COLO829 (cell line): ENCODE measurements around the gene PPP2R1B.
"Not testable (repeated sequence)": the region's sequence is repeated elsewhere in the genome, so short reads cannot be mapped to it uniquely, and the experiment has no call there.

Experiments used
- DNase-seq: peaks from one replicate; pipeline ENCODE4 v3.0.0; 2012; ENCODE audit warnings: low spot score

PPP2R1B gene

DNA sequence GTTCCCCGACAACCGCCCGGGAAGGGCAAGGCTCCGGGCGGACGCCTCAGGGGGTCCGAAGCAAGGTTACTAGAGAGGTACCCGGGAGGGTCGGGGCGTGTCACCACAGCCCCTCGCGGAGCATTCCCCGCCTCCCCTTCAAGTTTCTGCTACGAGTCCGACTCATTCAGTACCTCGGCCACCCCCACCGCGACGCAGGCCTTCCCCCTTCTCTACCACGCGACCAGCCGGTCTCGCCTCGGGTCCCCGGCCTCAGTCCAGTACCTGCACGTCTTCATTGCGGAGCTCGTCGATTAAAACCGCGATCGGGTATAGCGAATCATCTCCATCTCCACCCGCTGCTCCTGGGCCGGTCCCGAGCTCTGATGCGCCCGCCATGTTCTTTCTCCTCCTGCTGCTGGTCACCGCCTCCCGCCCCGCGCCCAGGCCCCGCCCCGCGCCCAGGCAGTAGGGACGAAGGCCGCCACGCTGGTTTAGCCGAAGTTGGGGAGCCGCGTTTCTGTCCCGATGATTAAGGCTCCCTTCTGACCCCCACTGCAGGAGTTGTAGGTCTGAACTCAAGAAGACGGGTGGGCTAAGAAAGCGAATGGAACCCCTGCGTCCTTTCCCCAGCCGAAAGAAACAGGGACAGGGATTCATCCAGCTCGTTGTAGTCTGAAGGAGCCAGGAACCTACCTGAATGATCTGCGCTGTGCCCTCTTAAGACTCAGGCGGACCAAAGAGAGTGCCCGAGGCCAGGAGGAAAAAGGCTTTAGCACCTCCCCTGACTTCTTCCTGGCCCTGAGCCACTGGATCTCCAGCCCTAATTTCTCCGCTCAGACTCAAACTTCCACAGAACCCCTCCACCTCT, at the start of gene PPP2R1B:
Gene PPP2R1B, minus strand, starts transcription at position 406 of the 850 bp plus-strand sequence. Its CDS starts 28 bp downstream, at position 378.
- DNase-seq = peak; percentile 78

- no peak for DNase-seq
These were observed 49.3 kb upstream of the PPP2R1B start for GRCh38 chr11:111815489-111815888.

DNA sequence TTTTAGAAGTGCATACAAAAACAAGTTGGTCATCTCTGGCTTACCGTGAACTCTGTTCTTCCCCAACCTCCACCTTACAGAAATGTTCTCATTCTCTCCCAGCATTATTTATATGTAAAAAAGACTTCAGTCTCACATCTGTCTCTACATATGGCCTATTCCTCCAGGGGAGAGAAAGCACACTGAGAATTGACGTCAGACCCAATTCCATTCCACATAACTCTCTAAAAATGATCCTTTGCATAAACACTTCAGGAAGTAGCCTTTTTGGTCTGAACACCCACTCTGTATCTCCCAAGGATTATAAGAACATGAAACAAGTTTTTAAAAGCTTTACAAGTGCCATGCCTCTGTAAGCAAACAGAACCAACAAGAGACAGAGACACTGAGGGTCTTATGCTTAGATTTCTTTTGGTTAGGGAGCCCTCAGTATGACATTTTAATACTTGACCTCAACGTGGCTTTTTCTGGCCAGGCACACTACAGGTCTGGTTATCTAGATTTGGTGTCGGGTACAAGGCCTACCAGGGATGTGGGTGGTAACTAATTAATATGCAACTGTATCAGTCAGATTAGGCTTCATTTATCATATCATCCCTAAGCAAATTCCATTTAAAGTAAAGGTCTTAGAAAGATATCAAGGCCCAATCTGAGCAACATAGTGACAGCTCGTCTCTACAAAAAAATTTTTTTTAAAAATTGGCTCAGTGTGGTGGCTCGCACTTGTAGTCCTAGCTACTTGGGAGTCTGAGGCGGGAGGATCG, 48.5 kb upstream of the PPP2R1B start:
- no peak for DNase-seq

GRCh38 chr11:111814106-111814505, 47.9 kb upstream of the PPP2R1B start:
- DNase-seq = no peak

DNA sequence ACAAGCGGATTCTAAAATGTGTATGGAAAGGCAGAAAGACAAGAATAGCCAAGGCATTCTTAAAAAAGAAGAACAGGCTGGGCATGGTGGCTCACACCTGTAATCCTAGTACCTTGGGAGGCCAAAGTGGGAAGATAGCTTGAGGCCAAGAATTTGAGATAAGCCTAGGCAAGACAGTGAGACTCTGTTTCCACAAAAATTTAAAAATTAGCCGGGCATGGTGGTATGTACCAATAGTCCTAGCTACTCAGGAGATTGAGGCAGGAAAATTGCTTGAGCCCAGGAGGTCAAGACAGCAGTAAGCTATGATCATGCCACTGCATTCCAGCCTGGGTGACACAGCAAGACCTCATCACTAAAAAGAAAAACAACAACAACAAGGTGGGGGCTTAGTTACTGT, 46.0 kb upstream of the PPP2R1B start:
- DNase-seq = no peak

- no peak for DNase-seq
These were observed 45.3 kb upstream of the PPP2R1B start for GRCh38 chr11:111811445-111811844.

- DNase-seq = no peak
These were observed 42.6 kb upstream of the PPP2R1B start for GRCh38 chr11:111808834-111809233.

DNA sequence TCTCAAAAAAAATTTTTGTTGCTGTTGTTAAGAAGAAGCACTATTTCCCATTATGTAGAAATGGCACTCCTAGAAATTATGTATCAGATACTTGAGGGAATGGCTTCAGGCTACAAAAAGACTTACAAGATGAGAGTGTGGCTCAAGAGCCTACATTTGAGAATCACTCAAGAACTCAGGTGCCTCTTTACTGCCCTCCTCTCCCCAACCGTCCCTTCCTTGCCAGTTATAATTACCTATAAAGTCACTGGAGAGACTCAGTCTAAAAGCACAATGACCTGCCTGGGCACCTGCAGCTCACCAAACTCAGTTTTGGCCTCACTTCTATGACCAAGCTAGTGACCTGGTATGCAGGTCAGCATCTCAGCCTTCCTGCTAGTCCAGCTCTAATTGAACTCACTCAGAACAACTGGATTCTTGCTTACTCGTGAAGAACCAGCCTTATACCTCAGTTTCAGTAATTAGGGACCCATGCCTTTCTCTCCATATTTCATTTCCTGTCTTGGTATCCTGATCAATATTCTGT, 41.9 kb upstream of the PPP2R1B start:
- no peak for DNase-seq

GRCh38 chr11:111807076-111807475, 40.9 kb upstream of the PPP2R1B start:
- DNase-seq = no peak

- DNase-seq = no peak
These were observed 34.9 kb upstream of the PPP2R1B start for GRCh38 chr11:111801135-111801534.

- no peak for DNase-seq
These were observed 32.1 kb upstream of the PPP2R1B start for GRCh38 chr11:111798279-111798678.

GRCh38 chr11:111797145-111797581, 31.0 kb upstream of the PPP2R1B start:
- no peak for DNase-seq

GRCh38 chr11:111796696-111797095, 30.5 kb upstream of the PPP2R1B start:
- DNase-seq = no peak

DNA sequence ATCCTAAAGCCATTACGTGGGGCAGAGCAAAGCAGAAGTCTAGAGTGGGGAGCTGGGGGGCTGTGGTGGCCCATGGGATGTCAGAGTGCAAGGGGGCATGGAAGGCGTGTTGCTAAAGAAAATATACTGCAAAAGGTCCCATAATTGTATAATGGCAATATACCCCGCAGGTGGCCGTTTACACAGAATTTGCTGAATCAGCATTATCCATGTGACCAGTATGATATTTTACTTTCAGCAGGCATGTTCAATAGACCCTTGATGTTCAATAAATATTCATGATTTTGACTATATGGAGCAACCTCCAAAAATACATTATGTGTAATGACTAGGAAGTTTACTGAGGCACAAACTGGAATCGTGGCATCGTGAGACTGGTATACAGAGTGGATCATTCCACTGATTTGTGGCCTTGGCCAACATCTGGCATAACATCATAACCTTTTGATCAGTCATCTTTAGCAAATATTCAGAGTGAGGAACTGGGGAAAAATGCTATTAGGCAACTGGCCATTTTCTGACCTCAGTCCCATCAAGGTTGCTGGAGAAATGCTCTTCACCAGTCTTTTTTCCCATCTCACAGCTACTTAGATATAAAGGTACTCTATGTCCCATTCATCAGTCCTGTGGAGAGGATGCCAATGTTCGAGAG, 29.3 kb upstream of the PPP2R1B start:
- DNase-seq = no peak

- peak; percentile 83 for DNase-seq
These were observed 27.7 kb upstream of the PPP2R1B start for GRCh38 chr11:111793863-111794262.

- no peak for DNase-seq
These were observed 26.8 kb upstream of the PPP2R1B start for GRCh38 chr11:111792955-111793500.

- DNase-seq = no peak
These were observed 26.1 kb upstream of the PPP2R1B start for GRCh38 chr11:111792314-111792713.

- no peak for DNase-seq
These were observed 22.3 kb upstream of the PPP2R1B start for GRCh38 chr11:111788464-111788863.

- DNase-seq = no peak
These were observed 21.9 kb upstream of the PPP2R1B start for GRCh38 chr11:111788051-111788450.

- DNase-seq = no peak
These were observed 19.8 kb upstream of the PPP2R1B start for GRCh38 chr11:111785886-111786412.

DNA sequence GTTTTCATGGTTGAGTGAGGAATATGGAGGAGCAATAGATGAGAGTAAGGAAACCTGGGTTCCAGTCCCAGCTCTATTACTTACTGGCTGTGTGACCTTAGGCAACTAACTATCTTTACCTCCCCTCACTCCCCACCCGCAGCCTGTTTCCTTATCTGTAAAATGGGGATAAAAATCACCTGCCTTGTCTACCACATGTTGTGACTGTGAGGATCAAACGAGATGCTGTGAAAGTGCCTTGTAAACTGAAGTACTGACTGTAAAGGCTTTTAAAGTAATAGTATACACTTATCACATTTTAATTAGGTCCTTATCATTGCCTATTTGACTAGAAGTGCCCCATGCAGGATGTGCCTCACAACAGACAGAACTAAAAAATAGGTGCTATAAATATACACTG, 18.9 kb upstream of the PPP2R1B start:
- no peak for DNase-seq

DNA sequence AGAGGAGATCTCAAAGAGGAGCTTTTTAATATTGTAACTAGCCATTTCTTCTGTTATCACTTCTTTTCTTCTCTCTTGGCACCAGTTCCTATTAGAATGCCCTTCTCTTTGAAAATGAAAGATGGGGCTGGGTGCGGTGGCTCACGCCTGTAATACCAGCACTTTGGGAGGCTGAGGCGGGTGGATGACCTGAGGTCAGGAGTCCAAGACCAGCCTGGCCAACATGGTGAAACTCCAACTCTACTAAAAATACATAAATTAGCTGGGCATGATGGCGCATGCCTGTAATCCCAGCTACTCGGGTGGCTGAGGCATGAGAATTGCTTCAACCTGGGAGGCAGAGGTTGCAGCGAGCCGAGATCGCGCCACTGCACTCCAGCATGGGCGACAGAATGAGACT, 18.1 kb upstream of the PPP2R1B start:
- DNase-seq = not testable (repeated sequence)
